Activated naive CD4-positive, alpha-beta T cell treated with anti-CD3 and anti-CD28 coated beads, Interleukin-2, amount 50 U/mL, for 72 hours (primary cell): Measurements from ENCODE around the gene FAM78B. TPM values are rescaled to one million over a fixed set of nuclear protein-coding genes. Genes with fewer than 3 reads are reported as not detected.

ENCODE experiments used
- ATAC-seq, 2 donors: fragments of 150-1000 bp; cut with Tn5 transposase; 2 replicates each; pipeline ENCODE4 v1.10.0; 2021; ENCODE audit warnings: mild to moderate bottlenecking in 2 of 2, moderate library complexity in 2 of 2
- DNase-seq, 2 donors: peaks; one replicate each; pipeline ENCODE4 v3.0.0; 2021 to 2022; ENCODE audit warnings: low spot score in 2 of 2
- H3K27ac Mint-ChIP-seq, 2 donors: one replicate each; pipeline ENCODE4 v1.8.0; 2022; ENCODE audit warnings: mild to moderate bottlenecking in 2 of 2, mixed read lengths in 2 of 2
- H3K36me3 Mint-ChIP-seq, 2 donors: one replicate each; pipeline ENCODE4 v1.8.0; 2022; ENCODE audit warnings: mixed read lengths in 2 of 2
- H3K9me3 Mint-ChIP-seq, 2 donors: one replicate each; pipeline ENCODE4 v1.8.0; 2022; ENCODE audit warnings: mixed read lengths in 2 of 2
- total RNA-seq, 2 donors: library from RNA; stranded (reverse); gene quantifications; one replicate each; pipeline ENCODE4 v1.2.3, GENCODE V29; 2022

The FAM78B gene
- total RNA-seq, 2 donors from 2014 or later: 0.78 TPM; not detected in 1

DNA sequence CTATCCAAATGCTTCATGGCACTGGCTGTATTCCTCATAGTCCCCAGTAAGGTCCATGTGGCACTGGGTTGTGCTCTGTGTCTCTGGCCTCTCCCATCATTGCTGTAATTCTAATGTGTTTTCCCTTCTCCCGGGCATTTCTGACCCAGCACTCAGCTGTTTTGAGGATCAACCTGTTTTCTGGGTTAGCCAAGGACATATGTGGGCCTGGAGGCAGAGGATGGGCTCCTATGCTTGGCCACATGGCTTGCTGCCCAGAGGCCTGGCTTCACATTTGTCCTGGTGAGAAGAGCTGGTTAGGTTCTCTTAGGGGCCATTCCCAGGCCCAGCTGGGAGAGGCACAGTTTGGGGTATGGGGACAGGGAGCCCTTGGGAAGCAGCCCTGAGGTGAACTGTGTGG lies 103.1 kb downstream of the FAM78B start:
- Mint-ChIP-seq H3K36me3 (no peaks in the 10 kb centered on the region), H3K27ac (no peak overlapping the region), H3K9me3 (no peaks in the 10 kb centered on the region)
- DNase-seq (no peak), ATAC-seq (no peak)

DNA sequence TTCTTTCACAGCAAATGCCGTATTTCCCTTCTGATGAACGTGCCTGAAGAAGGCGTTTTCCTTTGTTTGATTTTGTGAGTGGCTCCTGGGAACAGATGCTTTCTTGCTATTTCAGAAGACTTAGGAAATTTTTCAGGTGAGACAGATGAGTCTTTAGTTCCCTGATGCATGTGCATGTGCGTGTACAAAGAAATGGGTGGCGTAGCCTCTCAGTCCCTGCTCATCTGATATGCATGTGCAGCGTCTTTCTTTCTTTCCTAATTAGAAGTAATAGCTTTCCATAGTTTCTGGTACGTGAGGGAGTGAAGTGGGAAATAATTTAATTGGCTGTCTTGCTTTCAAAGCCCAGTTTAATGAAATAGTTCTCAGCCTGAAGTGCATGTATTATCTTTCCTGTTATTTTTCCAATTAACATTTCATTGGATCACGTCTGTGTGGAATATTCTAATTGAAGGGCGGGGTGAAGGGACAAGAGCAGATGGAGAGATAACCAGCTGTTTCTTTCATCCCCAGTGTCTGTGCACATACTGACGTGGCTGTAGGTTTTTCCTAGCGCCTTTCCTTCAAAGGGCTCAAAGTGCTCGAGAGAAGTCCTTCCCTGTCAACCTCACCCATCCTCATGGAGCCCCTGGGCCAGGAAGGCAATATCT lies 104.3 kb downstream of the FAM78B start:
- Mint-ChIP-seq H3K27ac (no peak overlapping the region), H3K36me3 (no peaks in the 10 kb centered on the region), H3K9me3 (no peaks in the 10 kb centered on the region)
- DNase-seq (no peak), ATAC-seq (no peak)

- no peak for ATAC-seq
- no peaks in the 10 kb centered on the region for H3K9me3 Mint-ChIP-seq
- DNase-seq: no peak
- no peak overlapping the region for H3K27ac Mint-ChIP-seq
- H3K36me3 Mint-ChIP-seq: no peaks in the 10 kb centered on the region
These were observed 109.2 kb downstream of the FAM78B start for GRCh38 chr1:166057650-166058049.

GRCh38 chr1:166053395-166053794 lies 113.4 kb downstream of the FAM78B start:
- Mint-ChIP-seq H3K9me3 (no peaks in the 10 kb centered on the region), H3K36me3 (no peaks in the 10 kb centered on the region), H3K27ac (no peak overlapping the region)
- DNase-seq: no peak
- ATAC-seq: no peak

DNA sequence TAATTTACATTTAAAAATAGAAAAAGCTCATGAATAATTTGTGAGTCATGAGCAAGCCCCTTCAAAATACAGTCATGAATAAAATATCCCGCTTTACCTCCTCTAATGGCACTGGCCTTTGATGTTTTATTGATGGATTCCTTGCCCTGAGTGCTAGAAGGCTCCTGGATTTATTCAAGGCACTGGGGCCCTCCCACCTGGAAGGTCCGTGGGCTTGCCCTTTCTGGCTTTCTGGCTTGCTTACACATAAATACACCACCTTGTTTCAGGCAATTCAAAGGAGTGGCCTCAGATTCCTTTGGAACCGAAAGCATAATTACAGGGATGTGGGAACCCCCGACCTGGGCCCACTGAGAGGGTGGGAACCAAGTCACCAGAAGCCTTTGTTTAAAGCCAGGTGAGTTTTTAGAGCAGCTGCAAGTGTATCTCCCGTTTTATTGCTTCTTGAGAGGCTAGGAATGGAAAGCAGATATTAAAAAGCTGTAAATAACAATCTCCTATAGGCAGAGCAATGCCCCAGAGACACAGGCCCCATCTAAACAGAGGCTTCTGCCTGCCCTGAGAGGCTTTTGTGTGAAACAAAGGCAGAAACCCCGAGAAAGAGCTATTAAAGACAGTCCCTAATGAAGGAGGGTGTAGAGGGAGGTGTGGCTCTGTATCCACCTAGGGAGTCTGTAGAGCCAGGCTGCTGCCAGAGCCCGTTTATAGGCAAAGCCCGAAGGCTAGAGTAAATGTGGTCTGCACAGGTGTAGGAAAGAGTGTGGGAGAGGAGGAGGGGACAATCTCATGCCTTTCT lies 126.4 kb downstream of the FAM78B start:
- DNase-seq (no peak), ATAC-seq (no peak)
- Mint-ChIP-seq H3K27ac (no peak overlapping the region), H3K9me3 (no peaks in the 10 kb centered on the region), H3K36me3 (peaks cover 0 to 4% of the 10 kb centered on the region in 2 donors)

- DNase-seq (no peak), ATAC-seq (no peak)
- peaks cover 0 to 4% of the 10 kb centered on the region in 2 donors for H3K36me3 Mint-ChIP-seq
- no peaks in the 10 kb centered on the region for H3K9me3 Mint-ChIP-seq
- no peak overlapping the region for H3K27ac Mint-ChIP-seq
These were observed 127.2 kb downstream of the FAM78B start for GRCh38 chr1:166039436-166040201.

DNA sequence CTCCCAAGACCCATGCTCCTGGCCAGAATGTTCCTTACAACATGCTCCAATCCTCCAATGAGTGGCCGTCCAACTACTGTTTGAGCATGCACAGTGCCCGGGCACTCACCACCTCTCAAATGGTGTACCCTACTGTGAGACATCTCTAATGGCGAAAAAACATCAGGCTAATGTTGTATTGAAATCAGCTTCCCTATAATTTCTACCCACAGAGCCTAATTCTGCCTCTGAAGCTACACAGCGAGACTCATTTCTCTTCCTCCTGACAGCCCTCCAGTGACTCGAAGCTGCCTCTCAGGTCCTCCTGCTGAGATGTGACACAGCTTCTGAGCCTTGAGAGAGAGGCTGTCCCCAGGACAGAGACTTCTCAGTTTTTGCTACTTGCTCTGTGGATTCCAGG lies 130.7 kb downstream of the FAM78B start:
- Mint-ChIP-seq H3K27ac (no peak overlapping the region), H3K36me3 (no peaks in the 10 kb centered on the region), H3K9me3 (peaks cover 0 to 3% of the 10 kb centered on the region in 2 donors)
- DNase-seq: no peak
- no peak for ATAC-seq

DNA sequence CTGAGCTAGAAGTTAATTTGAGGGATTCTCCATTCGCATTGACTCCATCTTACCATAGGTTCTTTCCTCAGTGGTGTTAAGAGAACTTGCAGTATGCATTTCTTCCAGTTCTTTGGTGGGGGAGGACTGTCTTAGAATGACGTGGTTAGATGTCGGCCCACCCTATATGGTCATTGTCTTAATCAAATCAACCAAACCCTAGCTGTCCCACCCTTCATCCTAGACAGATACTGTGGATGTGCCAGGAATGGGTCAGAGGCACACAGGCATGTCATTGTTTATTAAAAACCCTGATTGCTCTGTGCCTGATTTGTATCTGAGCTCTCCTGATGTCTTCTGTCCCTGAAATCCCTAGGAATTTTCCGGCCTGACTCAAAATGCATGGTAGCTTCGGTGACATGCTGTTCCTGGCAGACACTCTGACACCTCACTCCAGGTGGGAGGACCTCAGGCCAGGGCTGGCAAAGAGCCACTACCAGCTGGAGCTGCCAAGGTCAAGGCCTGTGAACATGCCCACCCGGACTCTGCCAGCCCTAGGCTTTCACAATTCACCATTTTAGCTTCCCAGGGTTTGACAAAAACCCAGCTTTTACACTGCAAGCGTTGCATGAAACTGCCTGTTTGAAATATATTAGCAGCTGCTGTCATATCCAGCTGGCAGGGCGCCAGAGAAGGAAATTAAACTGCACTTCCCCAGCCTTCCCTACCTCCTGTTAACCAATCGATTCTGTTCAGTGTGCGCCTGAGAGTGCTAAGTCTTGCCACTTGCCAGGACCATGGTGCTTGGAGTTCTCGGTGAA lies 134.0 kb downstream of the FAM78B start:
- DNase-seq: no peak
- Mint-ChIP-seq H3K36me3 (no peaks in the 10 kb centered on the region), H3K27ac (no peak overlapping the region), H3K9me3 (peaks cover 0 to 4% of the 10 kb centered on the region in 2 donors)
- ATAC-seq: no peak

- DNase-seq: no peak
- Mint-ChIP-seq H3K36me3 (no peaks in the 10 kb centered on the region), H3K27ac (no peak overlapping the region), H3K9me3 (peaks cover 0 to 4% of the 10 kb centered on the region in 2 donors)
- ATAC-seq: no peak
These were observed 134.7 kb downstream of the FAM78B start for GRCh38 chr1:166031932-166032571.

- Mint-ChIP-seq H3K27ac (no peak overlapping the region), H3K36me3 (no peaks in the 10 kb centered on the region), H3K9me3 (peaks cover 0 to 4% of the 10 kb centered on the region in 2 donors)
- no peak for ATAC-seq
- DNase-seq: no peak
These were observed 137.4 kb downstream of the FAM78B start for GRCh38 chr1:166029196-166029945.

- H3K36me3 Mint-ChIP-seq: no peaks in the 10 kb centered on the region
- no peak overlapping the region for H3K27ac Mint-ChIP-seq
- ATAC-seq (no peak), DNase-seq (no peak)
- peaks cover 0 to 8% of the 10 kb centered on the region in 2 donors for H3K9me3 Mint-ChIP-seq
These were observed 140.2 kb downstream of the FAM78B start for GRCh38 chr1:166026555-166026954.

DNA sequence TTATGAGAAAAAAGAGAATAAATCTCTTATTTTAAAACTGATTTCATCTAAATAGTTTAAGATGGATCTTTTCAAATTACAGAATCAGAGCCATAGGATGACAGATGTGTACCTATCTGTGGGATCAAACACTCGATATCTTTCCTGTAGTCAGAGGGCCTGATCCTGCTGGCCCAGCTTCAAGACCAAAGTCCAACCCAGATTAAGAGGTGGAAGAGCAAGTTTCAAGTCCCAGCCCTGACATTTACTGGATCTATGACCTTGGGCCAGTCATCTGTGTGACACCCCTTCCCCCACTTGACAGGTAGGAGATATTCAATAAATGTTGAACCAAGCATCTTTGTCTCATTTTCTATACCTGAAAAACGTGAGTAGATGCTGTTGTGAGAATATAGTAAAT lies 140.7 kb downstream of the FAM78B start:
- ATAC-seq (no peak), DNase-seq (no peak)
- Mint-ChIP-seq H3K9me3 (peaks cover 0 to 5% of the 10 kb centered on the region in 2 donors), H3K36me3 (no peaks in the 10 kb centered on the region), H3K27ac (no peak overlapping the region)

DNA sequence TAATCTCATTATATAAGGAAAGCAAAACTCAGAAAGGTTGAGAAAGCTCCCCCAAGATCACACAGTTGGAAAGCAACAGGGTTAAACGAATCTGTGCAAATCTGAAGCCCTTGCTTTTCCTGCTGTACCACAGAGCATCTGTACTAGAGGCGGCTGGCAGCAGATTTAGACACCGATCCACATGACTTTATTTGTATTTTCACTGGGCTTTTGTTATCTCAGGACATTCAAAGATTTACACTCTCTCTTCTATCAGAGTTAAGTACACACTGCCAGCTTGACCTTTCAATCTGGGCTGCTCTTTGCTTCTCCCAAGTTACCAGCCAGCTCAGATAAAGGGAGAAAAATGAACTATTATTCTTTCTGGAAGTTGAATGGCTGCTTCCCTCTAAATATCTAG lies 146.6 kb downstream of the FAM78B start:
- Mint-ChIP-seq H3K27ac (no peak overlapping the region), H3K36me3 (no peaks in the 10 kb centered on the region), H3K9me3 (peaks cover 0 to 4% of the 10 kb centered on the region in 2 donors)
- DNase-seq (no peak), ATAC-seq (no peak)
